DND-41 (cell line): Measurements from ENCODE around the gene HDAC4.

Experiments
- ATAC-seq: fragments of 200-7000 bp; cut with Tn5 transposase; 3 replicates; pipeline ENCODE4 v1.9.1; 2021; ENCODE audit warnings: low read depth; ENCODE audit not compliant: insufficient read depth
- DNase-seq: peaks from one replicate; pipeline ENCODE4 v3.0.0-alpha.2; 2020
- H2AFZ ChIP-seq: 2 replicates; pipeline ENCODE4 v1.6.0; 2012; ENCODE audit warnings: low read depth, low read length
- H3K27ac ChIP-seq: 2 replicates; pipeline ENCODE4 v1.5.1; 2012; ENCODE audit warnings: low read length, inconsistent platforms
- H3K27me3 ChIP-seq: fragments of 200-600 bp; sonication (generic); 2 replicates; pipeline ENCODE4 v1.6.0; 2012; ENCODE audit warnings: low read length, mild to moderate bottlenecking, inconsistent platforms; ENCODE audit not compliant: insufficient read depth, poor library complexity
- H3K36me3 ChIP-seq: 2 replicates; pipeline ENCODE4 v1.5.1; 2012; ENCODE audit warnings: low read length, inconsistent platforms; ENCODE audit not compliant: insufficient read depth
- H3K4me1 ChIP-seq: 2 replicates; pipeline ENCODE4 v1.5.1; 2012; ENCODE audit warnings: mild to moderate bottlenecking, low read length; ENCODE audit not compliant: insufficient read depth
- H3K4me2 ChIP-seq: 2 replicates; pipeline ENCODE4 v1.6.0; 2012; ENCODE audit warnings: mild to moderate bottlenecking, moderate library complexity, low read length, inconsistent platforms; ENCODE audit not compliant: insufficient read depth
- H3K4me3 ChIP-seq, 2 experiments: fragments of 200-600 bp in 1 of 2; shearing (Covaris generic) in 1 of 2; 2 replicates each; pipeline ENCODE4 v1.5.1; 2012 to 2016; ENCODE audit warnings: inconsistent platforms in 2 of 2, low read length in 2 of 2, mild to moderate bottlenecking in 2 of 2, low read depth in 1 of 2, moderate library complexity in 1 of 2
- H3K79me2 ChIP-seq: 2 replicates; pipeline ENCODE4 v1.6.0; 2012; ENCODE audit warnings: low read length, inconsistent platforms; ENCODE audit not compliant: insufficient read depth
- H3K9ac ChIP-seq: 2 replicates; pipeline ENCODE4 v1.6.0; 2012; ENCODE audit warnings: low read depth, mild to moderate bottlenecking, inconsistent platforms, low read length, moderate library complexity
- H3K9me3 ChIP-seq: 2 replicates; pipeline ENCODE4 v1.5.1; 2012; ENCODE audit warnings: low read length, moderate library complexity, mild to moderate bottlenecking, inconsistent platforms; ENCODE audit not compliant: insufficient read depth, severe bottlenecking
- H4K20me1 ChIP-seq: 2 replicates; pipeline ENCODE4 v1.6.0; 2012; ENCODE audit warnings: low read length; ENCODE audit not compliant: insufficient read depth
- CTCF ChIP-seq: IDR thresholded peaks from 2 replicates; pipeline ENCODE4 v1.5.1; 2012; ENCODE audit warnings: borderline replicate concordance, low read length, moderate library complexity, mild to moderate bottlenecking; ENCODE audit not compliant: poor library complexity, severe bottlenecking; ENCODE audit errors: extremely low read depth
- EZH2 ChIP-seq: IDR thresholded peaks from 3 replicates; pipeline ENCODE4 v1.6.1; 2012; ENCODE audit warnings: borderline replicate concordance, low read depth, mild to moderate bottlenecking, moderate library complexity, low read length, inconsistent platforms; ENCODE audit not compliant: severe bottlenecking

Gene HDAC4

DNA sequence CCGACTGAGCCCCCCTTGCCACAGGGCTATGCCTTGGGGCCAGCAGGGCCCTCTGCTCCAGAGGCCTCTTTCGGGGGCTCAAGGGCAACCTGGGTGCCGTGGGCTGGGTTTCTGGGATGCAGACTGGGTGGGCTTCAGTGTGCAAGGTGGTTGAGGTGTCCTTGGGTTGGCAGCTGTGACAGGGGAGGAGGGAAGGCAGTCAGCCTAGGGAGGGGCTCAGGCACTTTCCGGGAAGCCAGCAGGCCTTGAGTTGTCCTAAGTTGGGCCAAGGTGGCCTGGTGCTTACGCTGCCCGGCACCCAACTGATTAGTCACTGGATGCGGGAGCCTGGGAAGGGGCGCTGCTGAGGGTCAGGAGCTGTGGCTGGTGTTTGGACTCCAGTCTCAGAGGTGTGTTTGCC lies 353.4 kb downstream of the HDAC4 start:
- H3K4me2 ChIP-seq, result no peak overlapping the region
- no peaks in the 10 kb centered on the region for H3K27me3 ChIP-seq
- TF ChIP-seq EZH2 (no peak), CTCF (no peak)
- H4K20me1 ChIP-seq, result peaks cover 29% of the 10 kb centered on the region
- no peaks in the 10 kb centered on the region for H3K9me3 ChIP-seq
- H3K9ac ChIP-seq, result no peak overlapping the region
- peaks cover 17% of the 10 kb centered on the region for H3K36me3 ChIP-seq
- no peak overlapping the region for H3K4me3 ChIP-seq
- no peaks in the 10 kb centered on the region for H3K4me1 ChIP-seq
- H3K79me2 ChIP-seq, result no peaks in the 10 kb centered on the region
- DNase-seq (no peak), ATAC-seq (peak; percentile 27)
- no peak overlapping the region for H3K27ac ChIP-seq
- no peak overlapping the region for H2AFZ ChIP-seq

DNA sequence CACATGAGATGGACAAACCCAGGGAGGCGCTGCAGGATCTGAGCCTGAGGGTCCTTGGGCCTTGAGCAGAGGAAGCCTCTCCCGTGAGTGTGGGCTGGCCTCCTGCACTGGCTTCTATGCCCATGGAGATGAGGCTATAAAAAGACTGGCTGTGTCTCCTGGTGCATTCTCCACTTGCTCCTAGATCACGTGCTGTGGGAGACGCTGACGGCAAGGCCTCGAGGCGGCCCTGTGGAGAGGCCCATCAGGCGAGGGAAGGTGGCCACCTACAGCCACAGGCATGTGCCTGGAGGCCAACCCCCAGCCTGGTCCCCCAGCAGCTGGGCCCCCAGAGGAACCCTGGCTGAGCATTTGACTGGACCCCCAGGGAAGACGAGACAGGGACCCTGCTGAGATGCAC lies 354.0 kb downstream of the HDAC4 start:
- Histone ChIP-seq H3K4me3 (no peak overlapping the region), H2AFZ (no peak overlapping the region), H3K4me1 (no peaks in the 10 kb centered on the region), H3K36me3 (peaks cover 11% of the 10 kb centered on the region), H3K27ac (no peak overlapping the region), H4K20me1 (peaks cover 29% of the 10 kb centered on the region), H3K79me2 (no peaks in the 10 kb centered on the region), H3K27me3 (no peaks in the 10 kb centered on the region), H3K4me2 (no peak overlapping the region), H3K9ac (no peak overlapping the region), H3K9me3 (no peaks in the 10 kb centered on the region)
- ATAC-seq, result peak; percentile 29
- DNase-seq, result no peak
- TF ChIP-seq CTCF, result no peak
- no peak for TF ChIP-seq EZH2

DNA sequence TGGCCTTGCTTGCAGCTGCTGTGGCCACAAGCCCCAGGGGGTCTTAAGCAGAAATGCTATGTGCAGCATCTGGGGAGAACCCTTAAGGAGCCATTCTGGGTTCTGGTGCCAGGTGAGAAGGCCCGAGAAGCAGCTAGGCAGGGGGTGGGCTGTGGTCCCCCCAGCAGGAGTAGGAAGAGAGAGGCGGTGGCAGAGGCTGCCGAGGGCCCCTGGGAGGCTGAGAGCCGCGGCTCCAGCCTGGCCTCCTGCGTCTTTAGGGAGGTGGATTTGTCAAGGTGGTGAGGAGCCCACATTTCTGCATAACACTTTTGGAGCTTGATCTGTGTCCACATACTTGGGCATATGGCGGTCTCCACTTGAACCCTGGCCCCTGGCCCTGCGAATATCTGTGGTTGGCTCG lies 356.5 kb downstream of the HDAC4 start:
- TF ChIP-seq CTCF (no peak), EZH2 (no peak)
- ATAC-seq, result no peak
- Histone ChIP-seq H2AFZ (no peak overlapping the region), H3K4me1 (no peaks in the 10 kb centered on the region), H3K4me3 (no peak overlapping the region), H3K27ac (no peak overlapping the region), H3K27me3 (no peaks in the 10 kb centered on the region), H4K20me1 (peaks cover 15% of the 10 kb centered on the region; the same call in 1 of the 2 replicates), H3K4me2 (no peak overlapping the region), H3K9ac (no peak overlapping the region), H3K9me3 (no peaks in the 10 kb centered on the region), H3K79me2 (no peaks in the 10 kb centered on the region), H3K36me3 (no peaks in the 10 kb centered on the region)
- no peak for DNase-seq

GRCh38 chr2:239043326-239043725 lies 357.5 kb downstream of the HDAC4 start:
- no peak overlapping the region for H3K9ac ChIP-seq
- H3K4me3 ChIP-seq, result no peak overlapping the region
- no peaks in the 10 kb centered on the region for H3K36me3 ChIP-seq
- H3K4me1 ChIP-seq, result no peaks in the 10 kb centered on the region
- no peak for TF ChIP-seq CTCF
- no peak for TF ChIP-seq EZH2
- no peak for DNase-seq
- H3K27ac ChIP-seq, result no peak overlapping the region
- no peaks in the 10 kb centered on the region for H3K79me2 ChIP-seq
- ATAC-seq, result no peak
- H2AFZ ChIP-seq, result no peak overlapping the region
- no peak overlapping the region for H3K4me2 ChIP-seq
- H3K27me3 ChIP-seq, result no peaks in the 10 kb centered on the region
- no peaks in the 10 kb centered on the region for H3K9me3 ChIP-seq
- H4K20me1 ChIP-seq, result peaks cover 15% of the 10 kb centered on the region; the same call in 1 of the 2 replicates
